Measurements from ENCODE around the gene ANKMY1.

ANKMY1 gene

GRCh38 chr2:240597054-240597418, 39.2 kb upstream of the ANKMY1 start (continued):
- TF ChIP-seq, protein P1, sequence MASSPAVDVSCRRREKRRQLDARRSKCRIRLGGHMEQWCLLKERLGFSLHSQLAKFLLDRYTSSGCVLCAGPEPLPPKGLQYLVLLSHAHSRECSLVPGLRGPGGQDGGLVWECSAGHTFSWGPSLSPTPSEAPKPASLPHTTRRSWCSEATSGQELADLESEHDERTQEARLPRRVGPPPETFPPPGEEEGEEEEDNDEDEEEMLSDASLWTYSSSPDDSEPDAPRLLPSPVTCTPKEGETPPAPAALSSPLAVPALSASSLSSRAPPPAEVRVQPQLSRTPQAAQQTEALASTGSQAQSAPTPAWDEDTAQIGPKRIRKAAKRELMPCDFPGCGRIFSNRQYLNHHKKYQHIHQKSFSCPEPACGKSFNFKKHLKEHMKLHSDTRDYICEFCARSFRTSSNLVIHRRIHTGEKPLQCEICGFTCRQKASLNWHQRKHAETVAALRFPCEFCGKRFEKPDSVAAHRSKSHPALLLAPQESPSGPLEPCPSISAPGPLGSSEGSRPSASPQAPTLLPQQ (tag by site-specific recombination; IDR thresholded peaks at IDR 0.05): no peak
- TF ChIP-seq ZNF18 (tag by site-specific recombination; IDR thresholded peaks at IDR 0.05): no peak
- no peak for TF ChIP-seq EGR2 (tag by site-specific recombination; IDR thresholded peaks at IDR 0.05; ENCODE audit: low read depth)
- no peak for TF ChIP-seq ZNF585B (tag by site-specific recombination; IDR thresholded peaks at IDR 0.05)
- no peak for TF ChIP-seq ZNF701 (tag by site-specific recombination; IDR thresholded peaks at IDR 0.05)
- TF ChIP-seq, protein P2, sequence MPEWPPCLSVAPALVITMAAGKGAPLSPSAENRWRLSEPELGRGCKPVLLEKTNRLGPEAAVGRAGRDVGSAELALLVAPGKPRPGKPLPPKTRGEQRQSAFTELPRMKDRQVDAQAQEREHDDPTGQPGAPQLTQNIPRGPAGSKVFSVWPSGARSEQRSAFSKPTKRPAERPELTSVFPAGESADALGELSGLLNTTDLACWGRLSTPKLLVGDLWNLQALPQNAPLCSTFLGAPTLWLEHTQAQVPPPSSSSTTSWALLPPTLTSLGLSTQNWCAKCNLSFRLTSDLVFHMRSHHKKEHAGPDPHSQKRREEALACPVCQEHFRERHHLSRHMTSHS (tag by site-specific recombination; IDR thresholded peaks at IDR 0.05): no peak
- no peak for TF ChIP-seq ZNF404 (tag by site-specific recombination; IDR thresholded peaks at IDR 0.05)
- no peak for TF ChIP-seq ZNF529 (tag by site-specific recombination; IDR thresholded peaks at IDR 0.05; ENCODE audit: insufficient replicate concordance)
- TF ChIP-seq KLF8 (tag by site-specific recombination; IDR thresholded peaks at IDR 0.05): no peak
- TF ChIP-seq YY2 (tag by site-specific recombination; IDR thresholded peaks at IDR 0.05): no peak
- no peak for TF ChIP-seq ZNF747 (tag by site-specific recombination; IDR thresholded peaks at IDR 0.05)
- TF ChIP-seq ZNF670 (tag by site-specific recombination; IDR thresholded peaks at IDR 0.05; ENCODE audit: low read depth): no peak
- TF ChIP-seq ZNF214 (tag by site-specific recombination; IDR thresholded peaks at IDR 0.05; ENCODE audit: borderline replicate concordance): no peak

DNA sequence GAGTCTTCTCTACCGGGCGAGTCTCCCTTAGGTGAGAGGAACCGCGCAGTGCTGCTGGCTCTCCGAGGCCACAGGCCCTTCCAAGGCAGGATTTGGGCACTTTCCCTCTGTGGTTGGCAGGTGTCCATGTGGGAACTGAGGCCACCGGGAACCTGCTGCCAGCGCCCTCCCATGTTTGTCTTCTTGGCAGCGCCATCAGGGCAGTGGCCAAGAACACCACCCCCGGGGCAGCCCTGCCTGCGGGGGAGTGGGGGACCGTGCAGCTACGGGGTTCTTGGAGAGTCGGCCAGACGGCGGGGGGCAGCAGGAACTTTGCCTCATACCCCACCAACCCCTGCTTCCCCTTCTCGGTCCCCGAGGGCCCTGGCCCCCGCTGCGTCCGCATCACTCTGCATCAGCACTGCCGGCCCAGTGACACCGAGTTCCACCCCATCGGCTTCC, 38.7 kb upstream of the ANKMY1 start:
- no peak for TF ChIP-seq SCRT2 (tag by site-specific recombination; IDR thresholded peaks at IDR 0.05)
- no peak for TF ChIP-seq ZNF514 (tag by site-specific recombination; IDR thresholded peaks at IDR 0.05)
- no peak for TF ChIP-seq ZNF513 (tag by site-specific recombination; IDR thresholded peaks at IDR 0.05)
- TF ChIP-seq ZNF707 (tag by site-specific recombination; IDR thresholded peaks at IDR 0.05): no peak
- TF ChIP-seq ZNF48 (tag by site-specific recombination; IDR thresholded peaks at IDR 0.05): no peak
- TF ChIP-seq ZNF266 (tag by site-specific recombination; IDR thresholded peaks at IDR 0.05; ENCODE audit: low read depth): no peak
- TF ChIP-seq ZBTB48 (tag by site-specific recombination; IDR thresholded peaks at IDR 0.05): no peak
- TF ChIP-seq GLI2 (tag by site-specific recombination; IDR thresholded peaks at IDR 0.05; ENCODE audit: borderline replicate concordance, low read depth): no peak
- no peak for TF ChIP-seq ZNF501 (tag by site-specific recombination; IDR thresholded peaks at IDR 0.05)
- Histone ChIP-seq H3K9me3 (ENCODE audit: control insufficient read depth, insufficient read depth, low read depth, low read length) (no peaks in the 10 kb centered on the region), H3K4me3 (ENCODE audit: low read depth, low read length) (no peak overlapping the region), H3K36me3 (ENCODE audit: control insufficient read depth in 2 of 2, insufficient read depth in 1 of 2, low read length in 2 of 2) (peaks cover 5 to 84% of the 10 kb centered on the region in 2 experiments), H3K27ac (ENCODE audit: extremely low read depth, low read depth, low read length) (no peak overlapping the region), H3K4me1 (ENCODE audit: control insufficient read depth, insufficient read depth, low read length) (no peaks in the 10 kb centered on the region)
- POLR2A ChIA-PET: no interaction called here
- CTCF ChIA-PET: no interaction called here

All from HEK293 (cell line).